Activated CD4-positive, alpha-beta memory T cell treated with anti-CD3 and anti-CD28 coated beads for 36 hours (primary cell): ENCODE measurements around the gene ASTN2. TPM values are rescaled to one million over a fixed set of nuclear protein-coding genes. Genes with fewer than 3 reads are reported as not detected.

Experiments used
- CTCF ChIA-PET: fragments of 350-600 bp; sonication (Branson Sonifier 250); formaldehyde crosslinking; loops from one replicate; lab custom pipeline; 2021; ENCODE audit warnings: antibody characterized with exemption, inconsistent platforms; lab: Charles Lee
- POLR2A ChIA-PET: fragments of 350-600 bp; sonication (Branson Sonifier 250); formaldehyde crosslinking; loops from one replicate; lab custom pipeline; 2021; ENCODE audit warnings: antibody characterized with exemption; lab: Charles Lee
- DNase-seq: peaks from one replicate; pipeline ENCODE4 v3.0.0-alpha.2; 2020
- H3K27ac Mint-ChIP-seq: one replicate; pipeline ENCODE4 v1.8.0; 2021; ENCODE audit warnings: mixed read lengths
- H3K27me3 Mint-ChIP-seq: one replicate; pipeline ENCODE4 v1.8.0; 2021; ENCODE audit warnings: mixed read lengths
- H3K36me3 Mint-ChIP-seq: one replicate; pipeline ENCODE4 v1.8.0; 2021; ENCODE audit warnings: mixed read lengths
- H3K4me1 Mint-ChIP-seq: one replicate; pipeline ENCODE4 v1.8.0; 2021; ENCODE audit warnings: low read depth, mixed read lengths
- H3K4me3 Mint-ChIP-seq: one replicate; pipeline ENCODE4 v1.8.0; 2021; ENCODE audit warnings: mild to moderate bottlenecking, mixed read lengths
- H3K9me3 Mint-ChIP-seq: one replicate; pipeline ENCODE4 v1.8.0; 2021; ENCODE audit warnings: mixed read lengths
- intact Hi-C: fragments of 100-400 bp; cut with micrococcal nuclease; formaldehyde crosslinking; loops from one replicate; pipeline ENCODE4 v1.15.1; 2023
- total RNA-seq, 2 experiments: library from RNA; stranded (reverse); gene quantifications; one replicate each; pipeline ENCODE4 v1.2.3, GENCODE V29; 2021

ASTN2 gene
- total RNA-seq, 2 experiments from 2014 or later, result 3.3 to 3.4 TPM

- DNase-seq, result no peak
- no peak overlapping the region for H3K27ac Mint-ChIP-seq
- no peaks in the 10 kb centered on the region for H3K27me3 Mint-ChIP-seq
- ChIA-PET POLR2A (no interaction called here), CTCF (no interaction called here)
- H3K4me3 Mint-ChIP-seq, result no peak overlapping the region
- no peaks in the 10 kb centered on the region for H3K36me3 Mint-ChIP-seq
- intact Hi-C loops, result no loop called here
- no peaks in the 10 kb centered on the region for H3K4me1 Mint-ChIP-seq
- H3K9me3 Mint-ChIP-seq, result no peaks in the 10 kb centered on the region
These were observed 758.3 kb downstream of the ASTN2 start for GRCh38 chr9:116656501-116656971.

- no peak for DNase-seq
- H3K9me3 Mint-ChIP-seq, result no peaks in the 10 kb centered on the region
- no peak overlapping the region for H3K4me3 Mint-ChIP-seq
- ChIA-PET POLR2A (no interaction called here), CTCF (no interaction called here)
- intact Hi-C loops, result no loop called here
- no peak overlapping the region for H3K27ac Mint-ChIP-seq
- H3K27me3 Mint-ChIP-seq, result no peaks in the 10 kb centered on the region
- peaks cover 7% of the 10 kb centered on the region for H3K36me3 Mint-ChIP-seq
- no peaks in the 10 kb centered on the region for H3K4me1 Mint-ChIP-seq
These were observed 760.9 kb downstream of the ASTN2 start for GRCh38 chr9:116654059-116654355.

- Mint-ChIP-seq H3K27me3 (no peaks in the 10 kb centered on the region), H3K27ac (no peak overlapping the region), H3K4me1 (no peaks in the 10 kb centered on the region), H3K4me3 (no peak overlapping the region), H3K36me3 (peaks cover 7% of the 10 kb centered on the region), H3K9me3 (no peaks in the 10 kb centered on the region)
- no peak for DNase-seq
- ChIA-PET CTCF (no interaction called here), POLR2A (no interaction called here)
- intact Hi-C loops, result no loop called here
These were observed 761.4 kb downstream of the ASTN2 start for GRCh38 chr9:116653348-116654058.

- POLR2A ChIA-PET, result no interaction called here
- Mint-ChIP-seq H3K9me3 (no peaks in the 10 kb centered on the region), H3K4me1 (no peaks in the 10 kb centered on the region), H3K4me3 (no peak overlapping the region), H3K27ac (no peak overlapping the region), H3K27me3 (no peaks in the 10 kb centered on the region), H3K36me3 (peaks cover 11% of the 10 kb centered on the region)
- CTCF ChIA-PET, result interaction anchor here (2.8 kb wide), 1 partner anchor 1054 kb away, joined by 7 read pairs; no protein-coding TSS in a partner anchor
- DNase-seq, result no peak
- intact Hi-C loops, result loop anchor here (1.0 kb wide), 1 partner anchor 58 kb away; no protein-coding TSS in a partner anchor
These were observed 767.4 kb downstream of the ASTN2 start for GRCh38 chr9:116647515-116647809.

GRCh38 chr9:116646661-116647514 is 768.0 kb downstream of the ASTN2 start:
- POLR2A ChIA-PET, result no interaction called here
- Mint-ChIP-seq H3K4me1 (no peaks in the 10 kb centered on the region), H3K27ac (no peak overlapping the region), H3K36me3 (peaks cover 11% of the 10 kb centered on the region), H3K9me3 (no peaks in the 10 kb centered on the region), H3K27me3 (no peaks in the 10 kb centered on the region), H3K4me3 (no peak overlapping the region)
- CTCF ChIA-PET, result interaction anchor here (2.8 kb wide), 1 partner anchor 1053 kb away, joined by 7 read pairs; no protein-coding TSS in a partner anchor
- intact Hi-C loops, result loop anchor here (1.0 kb wide), 1 partner anchor 58 kb away; no protein-coding TSS in a partner anchor
- no peak for DNase-seq

- POLR2A ChIA-PET, result no interaction called here
- no peaks in the 10 kb centered on the region for H3K27me3 Mint-ChIP-seq
These were observed 770.7 kb downstream of the ASTN2 start for GRCh38 chr9:116644091-116644688.

GRCh38 chr9:116643691-116644090 is 771.2 kb downstream of the ASTN2 start:
- no peaks in the 10 kb centered on the region for H3K9me3 Mint-ChIP-seq

More at GRCh38 chr9:116644091-116644688, 770.7 kb downstream of the ASTN2 start:
- Mint-ChIP-seq H3K9me3 (no peaks in the 10 kb centered on the region), H3K4me1 (no peaks in the 10 kb centered on the region), H3K27ac (no peak overlapping the region), H3K36me3 (peaks cover 3% of the 10 kb centered on the region), H3K4me3 (no peak overlapping the region)
- CTCF ChIA-PET, result no interaction called here
- intact Hi-C loops, result no loop called here
- no peak for DNase-seq

GRCh38 chr9:116641292-116642059 is 773.4 kb downstream of the ASTN2 start:
- Mint-ChIP-seq H3K27ac (no peak overlapping the region), H3K4me3 (no peak overlapping the region), H3K4me1 (no peaks in the 10 kb centered on the region), H3K9me3 (no peaks in the 10 kb centered on the region), H3K36me3 (no peaks in the 10 kb centered on the region), H3K27me3 (no peaks in the 10 kb centered on the region)
- POLR2A ChIA-PET, result no interaction called here
- intact Hi-C loops, result no loop called here
- DNase-seq, result no peak
- CTCF ChIA-PET, result no interaction called here

More at GRCh38 chr9:116643691-116644090, 771.2 kb downstream of the ASTN2 start:
- H3K36me3 Mint-ChIP-seq, result peaks cover 3% of the 10 kb centered on the region
- no peak overlapping the region for H3K4me3 Mint-ChIP-seq
- no peak for DNase-seq
- no peak overlapping the region for H3K27ac Mint-ChIP-seq
- no peaks in the 10 kb centered on the region for H3K27me3 Mint-ChIP-seq
- ChIA-PET POLR2A (no interaction called here), CTCF (no interaction called here)
- intact Hi-C loops, result no loop called here
- H3K4me1 Mint-ChIP-seq, result no peaks in the 10 kb centered on the region

GRCh38 chr9:116639251-116639741 is 775.6 kb downstream of the ASTN2 start:
- Mint-ChIP-seq H3K9me3 (no peaks in the 10 kb centered on the region), H3K4me3 (no peak overlapping the region), H3K27me3 (no peaks in the 10 kb centered on the region), H3K4me1 (no peaks in the 10 kb centered on the region), H3K36me3 (no peaks in the 10 kb centered on the region), H3K27ac (no peak overlapping the region)
- DNase-seq, result no peak
- intact Hi-C loops, result no loop called here
- ChIA-PET CTCF (interaction anchor here (0.6 kb wide), 1 partner anchor 12 kb away, joined by 3 read pairs; no protein-coding TSS in a partner anchor), POLR2A (no interaction called here)

GRCh38 chr9:116635908-116636307 is 778.9 kb downstream of the ASTN2 start:
- Mint-ChIP-seq H3K9me3 (no peaks in the 10 kb centered on the region), H3K4me1 (no peaks in the 10 kb centered on the region), H3K36me3 (peaks cover 2% of the 10 kb centered on the region), H3K4me3 (no peak overlapping the region), H3K27ac (no peak overlapping the region), H3K27me3 (no peaks in the 10 kb centered on the region)
- CTCF ChIA-PET, result no interaction called here
- POLR2A ChIA-PET, result no interaction called here
- intact Hi-C loops, result no loop called here
- no peak for DNase-seq

GRCh38 chr9:116632990-116633838 is 781.6 kb downstream of the ASTN2 start:
- no peak for DNase-seq
- H3K27me3 Mint-ChIP-seq, result no peaks in the 10 kb centered on the region
- ChIA-PET POLR2A (no interaction called here), CTCF (no interaction called here)
- no peaks in the 10 kb centered on the region for H3K9me3 Mint-ChIP-seq
- no peak overlapping the region for H3K27ac Mint-ChIP-seq
- peaks cover 2% of the 10 kb centered on the region for H3K36me3 Mint-ChIP-seq
- no peaks in the 10 kb centered on the region for H3K4me1 Mint-ChIP-seq
- no peak overlapping the region for H3K4me3 Mint-ChIP-seq
- intact Hi-C loops, result no loop called here
